ENCODE measurements around the gene DIS3.
"Not testable (repeated sequence)": the region's sequence is repeated elsewhere in the genome, so short reads cannot be mapped to it uniquely, and the experiment has no call there.

Gene DIS3

DNA sequence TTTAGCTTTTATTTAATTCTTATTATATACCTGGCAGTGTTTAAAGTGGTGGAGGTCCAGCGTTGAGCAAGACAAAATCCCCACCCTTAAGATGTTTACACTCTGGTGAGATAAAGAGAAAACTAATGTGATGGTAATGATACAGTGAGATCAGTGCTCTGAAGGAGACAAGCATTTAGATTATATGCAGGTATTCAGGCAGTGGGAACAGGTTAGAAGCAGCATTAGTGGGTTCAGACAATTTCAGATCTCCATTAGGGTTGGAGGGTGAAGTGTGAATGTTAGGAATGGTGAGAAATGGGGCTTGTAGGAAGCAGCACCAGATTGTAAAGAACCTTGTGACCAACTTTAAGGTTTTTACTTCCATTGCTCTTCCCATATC lies 39.2 kb upstream of the DIS3 start:
- no peaks in the 10 kb centered on the region for H3K9me3 ChIP-seq (ENCODE audit: low read length)
- peaks cover 30% of the 10 kb centered on the region for H3K36me3 ChIP-seq (ENCODE audit: insufficient read depth, low read length)
- no peak for TF ChIP-seq EZH2 (IDR thresholded peaks at IDR 0.05; ENCODE audit: borderline replicate concordance, low read length)
- TF ChIP-seq, protein P1, sequence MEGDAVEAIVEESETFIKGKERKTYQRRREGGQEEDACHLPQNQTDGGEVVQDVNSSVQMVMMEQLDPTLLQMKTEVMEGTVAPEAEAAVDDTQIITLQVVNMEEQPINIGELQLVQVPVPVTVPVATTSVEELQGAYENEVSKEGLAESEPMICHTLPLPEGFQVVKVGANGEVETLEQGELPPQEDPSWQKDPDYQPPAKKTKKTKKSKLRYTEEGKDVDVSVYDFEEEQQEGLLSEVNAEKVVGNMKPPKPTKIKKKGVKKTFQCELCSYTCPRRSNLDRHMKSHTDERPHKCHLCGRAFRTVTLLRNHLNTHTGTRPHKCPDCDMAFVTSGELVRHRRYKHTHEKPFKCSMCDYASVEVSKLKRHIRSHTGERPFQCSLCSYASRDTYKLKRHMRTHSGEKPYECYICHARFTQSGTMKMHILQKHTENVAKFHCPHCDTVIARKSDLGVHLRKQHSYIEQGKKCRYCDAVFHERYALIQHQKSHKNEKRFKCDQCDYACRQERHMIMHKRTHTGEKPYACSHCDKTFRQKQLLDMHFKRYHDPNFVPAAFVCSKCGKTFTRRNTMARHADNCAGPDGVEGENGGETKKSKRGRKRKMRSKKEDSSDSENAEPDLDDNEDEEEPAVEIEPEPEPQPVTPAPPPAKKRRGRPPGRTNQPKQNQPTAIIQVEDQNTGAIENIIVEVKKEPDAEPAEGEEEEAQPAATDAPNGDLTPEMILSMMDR (IDR thresholded peaks at IDR 0.05; ENCODE audit: low read length) = no peak
- no peak overlapping the region for H2AFZ ChIP-seq (ENCODE audit: low read length)
- H3K79me2 ChIP-seq (ENCODE audit: insufficient read depth, low read length) = no peaks in the 10 kb centered on the region
- H3K9me2 ChIP-seq (ENCODE audit: low read depth, low read length) = no peaks in the 10 kb centered on the region
- H3K27me3 ChIP-seq (ENCODE audit: insufficient read depth, low read length) = no peaks in the 10 kb centered on the region
- H3K27ac ChIP-seq (ENCODE audit: low read depth, low read length, poor library complexity, severe bottlenecking) = no peak overlapping the region
- no peaks in the 10 kb centered on the region for H4K20me1 ChIP-seq (ENCODE audit: insufficient read depth, low read length)
- no peaks in the 10 kb centered on the region for H3F3A ChIP-seq (ENCODE audit: insufficient read depth, low read length)
- H3K9ac ChIP-seq (ENCODE audit: low read length) = no peak overlapping the region
- H3K4me2 ChIP-seq (ENCODE audit: low read length) = no peak overlapping the region
- H3K4me1 ChIP-seq (ENCODE audit: insufficient read depth, low read length, severe bottlenecking) = no peaks in the 10 kb centered on the region
- H3K4me3 ChIP-seq (ENCODE audit: low read depth, low read length, poor library complexity, severe bottlenecking) = no peak overlapping the region

GRCh38 chr13:72820156-72820897 lies 38.6 kb upstream of the DIS3 start:
- H3F3A ChIP-seq (ENCODE audit: insufficient read depth, low read length) = no peaks in the 10 kb centered on the region
- TF ChIP-seq, protein P1 (IDR thresholded peaks at IDR 0.05; ENCODE audit: low read length) = no peak
- no peak for TF ChIP-seq EZH2 (IDR thresholded peaks at IDR 0.05; ENCODE audit: borderline replicate concordance, low read length)
- no peak overlapping the region for H2AFZ ChIP-seq (ENCODE audit: low read length)
- H3K9ac ChIP-seq (ENCODE audit: low read length) = no peak overlapping the region
- H3K9me3 ChIP-seq (ENCODE audit: low read length) = no peaks in the 10 kb centered on the region
- no peaks in the 10 kb centered on the region for H3K9me2 ChIP-seq (ENCODE audit: low read depth, low read length)
- no peaks in the 10 kb centered on the region for H3K27me3 ChIP-seq (ENCODE audit: insufficient read depth, low read length)
- H3K4me3 ChIP-seq (ENCODE audit: low read depth, low read length, poor library complexity, severe bottlenecking) = no peak overlapping the region
- no peaks in the 10 kb centered on the region for H4K20me1 ChIP-seq (ENCODE audit: insufficient read depth, low read length)
- H3K27ac ChIP-seq (ENCODE audit: low read depth, low read length, poor library complexity, severe bottlenecking) = no peak overlapping the region
- no peak overlapping the region for H3K4me2 ChIP-seq (ENCODE audit: low read length)
- H3K36me3 ChIP-seq (ENCODE audit: insufficient read depth, low read length) = peaks cover 31% of the 10 kb centered on the region
- no peaks in the 10 kb centered on the region for H3K79me2 ChIP-seq (ENCODE audit: insufficient read depth, low read length)
- no peaks in the 10 kb centered on the region for H3K4me1 ChIP-seq (ENCODE audit: insufficient read depth, low read length, severe bottlenecking)

DNA sequence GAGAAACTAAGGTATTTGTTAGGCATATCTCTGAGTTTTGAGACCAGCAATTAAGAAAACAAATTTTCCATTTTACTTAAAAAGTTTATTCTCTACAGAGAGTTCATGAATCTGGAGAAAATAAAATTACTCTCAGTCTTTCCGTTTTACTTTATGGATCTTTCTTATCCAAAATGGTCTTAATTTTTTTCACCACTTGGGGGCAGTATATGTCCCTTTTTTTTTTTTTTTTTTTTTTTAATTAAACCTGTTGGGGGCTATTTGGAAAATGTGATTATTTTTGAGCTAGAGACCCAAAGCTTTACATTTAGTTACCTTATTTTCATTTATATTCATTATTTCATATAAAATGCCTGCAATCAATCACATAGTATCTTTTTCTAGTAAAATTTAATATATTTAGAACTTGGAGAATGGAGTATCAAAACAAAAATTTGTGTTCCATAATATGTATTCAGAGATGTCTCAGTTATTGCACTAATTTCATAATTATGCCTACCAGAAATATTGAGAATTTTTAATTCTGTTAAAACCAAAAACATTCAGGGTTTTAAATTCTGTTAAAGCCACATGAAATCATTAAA lies 27.3 kb upstream of the DIS3 start:
- H3K4me2 ChIP-seq (ENCODE audit: low read length) = no peak overlapping the region
- H3F3A ChIP-seq (ENCODE audit: insufficient read depth, low read length) = no peaks in the 10 kb centered on the region
- H3K36me3 ChIP-seq (ENCODE audit: insufficient read depth, low read length) = peaks cover 22% of the 10 kb centered on the region
- H3K9me3 ChIP-seq (ENCODE audit: low read length) = no peaks in the 10 kb centered on the region
- no peak overlapping the region for H3K9ac ChIP-seq (ENCODE audit: low read length)
- H3K4me3 ChIP-seq (ENCODE audit: low read depth, low read length, poor library complexity, severe bottlenecking) = no peak overlapping the region
- H3K9me2 ChIP-seq (ENCODE audit: low read depth, low read length) = no peaks in the 10 kb centered on the region
- TF ChIP-seq EZH2 (IDR thresholded peaks at IDR 0.05; ENCODE audit: borderline replicate concordance, low read length) = no peak
- TF ChIP-seq, protein P1 (IDR thresholded peaks at IDR 0.05; ENCODE audit: low read length) = peak; percentile 58
- H3K27ac ChIP-seq (ENCODE audit: low read depth, low read length, poor library complexity, severe bottlenecking) = no peak overlapping the region
- no peaks in the 10 kb centered on the region for H3K4me1 ChIP-seq (ENCODE audit: insufficient read depth, low read length, severe bottlenecking)
- no peaks in the 10 kb centered on the region for H3K79me2 ChIP-seq (ENCODE audit: insufficient read depth, low read length)
- H3K27me3 ChIP-seq (ENCODE audit: insufficient read depth, low read length) = no peaks in the 10 kb centered on the region
- H4K20me1 ChIP-seq (ENCODE audit: insufficient read depth, low read length) = no peaks in the 10 kb centered on the region
- H2AFZ ChIP-seq (ENCODE audit: low read length) = no peak overlapping the region

DNA sequence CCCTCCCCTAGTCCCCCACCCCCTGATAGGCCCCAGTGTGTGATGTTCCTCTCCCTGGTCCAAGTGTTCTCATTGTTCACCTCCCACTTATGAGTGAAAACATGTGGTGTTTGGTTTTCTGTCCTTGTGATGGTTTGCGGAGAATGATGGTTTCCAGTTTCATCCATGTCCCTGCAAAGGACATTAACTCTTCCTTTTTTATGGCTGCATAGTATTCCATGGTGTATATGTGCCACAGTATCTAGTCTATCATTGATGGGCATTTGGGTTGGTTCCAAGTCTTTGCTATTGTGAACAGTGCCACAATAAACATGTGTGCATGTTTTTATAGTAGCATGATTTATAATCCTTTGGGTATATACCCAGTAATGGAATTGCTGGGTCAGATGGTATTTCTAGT lies 24.8 kb upstream of the DIS3 start:
- not testable (repeated sequence) for H3K79me2 ChIP-seq (ENCODE audit: insufficient read depth, low read length); H3K9ac ChIP-seq (ENCODE audit: low read length); H3K4me2 ChIP-seq (ENCODE audit: low read length); H3K4me1 ChIP-seq (ENCODE audit: insufficient read depth, low read length, severe bottlenecking); H3F3A ChIP-seq (ENCODE audit: insufficient read depth, low read length); H3K9me3 ChIP-seq (ENCODE audit: low read length); H2AFZ ChIP-seq (ENCODE audit: low read length); H4K20me1 ChIP-seq (ENCODE audit: insufficient read depth, low read length); H3K27ac ChIP-seq (ENCODE audit: low read depth, low read length, poor library complexity, severe bottlenecking); H3K4me3 ChIP-seq (ENCODE audit: low read depth, low read length, poor library complexity, severe bottlenecking); H3K27me3 ChIP-seq (ENCODE audit: insufficient read depth, low read length); H3K9me2 ChIP-seq (ENCODE audit: low read depth, low read length)
- peaks cover 24% of the 10 kb centered on the region for H3K36me3 ChIP-seq (ENCODE audit: insufficient read depth, low read length)
